ENCODE results near the gene FKBP10.

FKBP10 gene

GRCh38 chr17:41803049-41804020 is 9.5 kb upstream of the FKBP10 start:
- no peak for DNase-seq (ENCODE audit: low spot score)
- in situ Hi-C loops (cut with MboI; ENCODE audit: low sequenced_read_pairs, unreplicated experiment): loop anchor here (10.0 kb wide), 1 partner anchor 69 kb away; the partner anchor contains the start of gene HAP1
- no peak for TF ChIP-seq CTCF (IDR thresholded peaks at IDR 0.05; ENCODE audit: borderline replicate concordance, control extremely low read depth, extremely low read depth, insufficient read depth, missing control alignments)

- no peak for DNase-seq (ENCODE audit: low spot score)
- in situ Hi-C loops (cut with MboI; ENCODE audit: low sequenced_read_pairs, unreplicated experiment): loop anchor here (10.0 kb wide), 1 partner anchor 72 kb away; the partner anchor contains the start of gene HAP1
- no peak for TF ChIP-seq CTCF (IDR thresholded peaks at IDR 0.05; ENCODE audit: borderline replicate concordance, control extremely low read depth, extremely low read depth, insufficient read depth, missing control alignments)
These were observed 5.9 kb upstream of the FKBP10 start for GRCh38 chr17:41806685-41807445.

GRCh38 chr17:41810659-41811548 is 1.9 kb upstream of the FKBP10 start:
- no peak for TF ChIP-seq CTCF (IDR thresholded peaks at IDR 0.05; ENCODE audit: borderline replicate concordance, control extremely low read depth, extremely low read depth, insufficient read depth, missing control alignments)
- in situ Hi-C loops (cut with MboI; ENCODE audit: low sequenced_read_pairs, unreplicated experiment): no loop called here
- no peak for DNase-seq (ENCODE audit: low spot score)

- peak; percentile 87 for DNase-seq (ENCODE audit: low spot score)
- peak; percentile 80 for TF ChIP-seq CTCF (IDR thresholded peaks at IDR 0.05; ENCODE audit: borderline replicate concordance, control extremely low read depth, extremely low read depth, insufficient read depth, missing control alignments)
- in situ Hi-C loops (cut with MboI; ENCODE audit: low sequenced_read_pairs, unreplicated experiment): no loop called here
These were observed 1.0 kb upstream of the FKBP10 start, which contains the start of gene P3H4 for GRCh38 chr17:41811549-41812380. P3H4 (minus strand) TSS chr17:41811949; CDS start chr17:41811915, 34 bp downstream.

GRCh38 chr17:41813152-41813680 is 412 bp downstream of the FKBP10 start:
- no peak for DNase-seq (ENCODE audit: low spot score)
- in situ Hi-C loops (cut with MboI; ENCODE audit: low sequenced_read_pairs, unreplicated experiment): no loop called here
- TF ChIP-seq CTCF (IDR thresholded peaks at IDR 0.05; ENCODE audit: borderline replicate concordance, control extremely low read depth, extremely low read depth, insufficient read depth, missing control alignments): no peak

Measured in GM13976 (cell line).